H9 (cell line): ENCODE measurements around the gene MINDY4. TPM values are rescaled to one million over a fixed set of nuclear protein-coding genes. Genes with fewer than 3 reads are reported as not detected.

Experiments
- DNase-seq: peaks from one replicate; pipeline ENCODE4 v3.0.0-alpha.2; 2017
- H2AFZ ChIP-seq: one replicate; pipeline ENCODE4 v1.6.1; 2013; ENCODE audit warnings: mild to moderate bottlenecking, low read length, control low read depth, moderate library complexity
- H2AK5ac ChIP-seq: 2 replicates; pipeline ENCODE4 v1.6.1; 2013; ENCODE audit warnings: low read length, control low read depth, mixed read lengths; ENCODE audit not compliant: insufficient read length
- H2BK120ac ChIP-seq: one replicate; pipeline ENCODE4 v1.6.1; 2013; ENCODE audit warnings: low read depth, mild to moderate bottlenecking, low read length, control low read depth, inconsistent platforms; ENCODE audit not compliant: poor library complexity, severe bottlenecking
- H2BK12ac ChIP-seq: 2 replicates; pipeline ENCODE4 v1.6.1; 2013; ENCODE audit warnings: low read length, control low read depth, mixed read lengths, low read depth; ENCODE audit not compliant: insufficient read length
- H2BK15ac ChIP-seq: 2 replicates; pipeline ENCODE4 v1.6.1; 2013; ENCODE audit warnings: low read depth, low read length, control low read depth
- H2BK20ac ChIP-seq: one replicate; pipeline ENCODE4 v1.6.1; 2013; ENCODE audit warnings: low read depth, mild to moderate bottlenecking, low read length, control low read depth, inconsistent platforms; ENCODE audit not compliant: poor library complexity, severe bottlenecking
- H2BK5ac ChIP-seq: 2 replicates; pipeline ENCODE4 v1.6.1; 2013; ENCODE audit warnings: low read length, control low read depth, mixed read lengths; ENCODE audit not compliant: insufficient read length
- H3K14ac ChIP-seq: 2 replicates; pipeline ENCODE4 v1.6.1; 2013; ENCODE audit warnings: low read length, control low read depth; ENCODE audit not compliant: insufficient read depth
- H3K18ac ChIP-seq: 2 replicates; pipeline ENCODE4 v1.6.1; 2013; ENCODE audit warnings: low read depth, mild to moderate bottlenecking, mixed read lengths, low read length, control low read depth; ENCODE audit not compliant: insufficient read length
- H3K23ac ChIP-seq: 2 replicates; pipeline ENCODE4 v1.6.1; 2013; ENCODE audit warnings: low read length, control low read depth, mixed read lengths, low read depth; ENCODE audit not compliant: insufficient read length
- H3K23me2 ChIP-seq: 2 replicates; pipeline ENCODE4 v1.6.1; 2013; ENCODE audit warnings: low read depth, mild to moderate bottlenecking, mixed read lengths, low read length, control low read depth; ENCODE audit not compliant: insufficient read length, poor library complexity, severe bottlenecking
- H3K27ac ChIP-seq: 2 replicates; pipeline ENCODE4 v1.5.1; 2013; ENCODE audit warnings: low read length, control low read depth, mixed read lengths, low read depth; ENCODE audit not compliant: insufficient read length
- H3K27me3 ChIP-seq: 2 replicates; pipeline ENCODE4 v1.6.1; 2013; ENCODE audit warnings: low read length, control low read depth, inconsistent platforms; ENCODE audit not compliant: insufficient read depth
- H3K4ac ChIP-seq: 2 replicates; pipeline ENCODE4 v1.6.1; 2013; ENCODE audit warnings: low read depth, mild to moderate bottlenecking, control low read depth, inconsistent platforms, low read length, moderate library complexity
- H3K4me1 ChIP-seq: 2 replicates; pipeline ENCODE4 v1.6.1; 2013; ENCODE audit warnings: low read length, control low read depth, inconsistent platforms; ENCODE audit not compliant: insufficient read depth
- H3K4me2 ChIP-seq: 2 replicates; pipeline ENCODE4 v1.6.1; 2013; ENCODE audit warnings: low read length, control low read depth, mixed read lengths; ENCODE audit not compliant: insufficient read length, insufficient read depth
- H3K56ac ChIP-seq: 2 replicates; pipeline ENCODE4 v1.6.1; 2013; ENCODE audit warnings: low read depth, mild to moderate bottlenecking, mixed read lengths, low read length, control low read depth; ENCODE audit not compliant: insufficient read length
- H3K79me1 ChIP-seq: 2 replicates; pipeline ENCODE4 v1.6.1; 2013; ENCODE audit warnings: low read depth, mild to moderate bottlenecking, moderate library complexity, low read length, control low read depth, inconsistent platforms; ENCODE audit not compliant: insufficient read depth, poor library complexity, severe bottlenecking
- H3K79me2 ChIP-seq: 2 replicates; pipeline ENCODE4 v1.6.1; 2013; ENCODE audit warnings: low read length, control low read depth, inconsistent platforms; ENCODE audit not compliant: insufficient read depth
- H3K9ac ChIP-seq: 2 replicates; pipeline ENCODE4 v1.6.1; 2013; ENCODE audit warnings: low read length, control low read depth, mixed read lengths; ENCODE audit not compliant: insufficient read length; ENCODE audit errors: extremely low read depth
- H3K9me3 ChIP-seq: one replicate; pipeline ENCODE4 v1.6.1; 2013; ENCODE audit warnings: low read depth, low read length, inconsistent platforms; ENCODE audit not compliant: control insufficient read depth
- H3T11ph ChIP-seq: one replicate; pipeline ENCODE4 v1.6.1; 2013; ENCODE audit warnings: mild to moderate bottlenecking, low read length, control low read depth, inconsistent platforms
- H4K20me1 ChIP-seq: one replicate; pipeline ENCODE4 v1.6.1; 2013; ENCODE audit not compliant: control insufficient read depth, insufficient read length, insufficient read depth
- H4K5ac ChIP-seq: 2 replicates; pipeline ENCODE4 v1.6.1; 2013; ENCODE audit warnings: low read depth, mild to moderate bottlenecking, mixed read lengths, low read length, control low read depth; ENCODE audit not compliant: insufficient read length
- H4K8ac ChIP-seq: replicated peaks from 2 replicates; pipeline ENCODE4 v1.6.1; 2013; ENCODE audit warnings: low read length, control low read depth, mixed read lengths, low read depth; ENCODE audit not compliant: insufficient read length
- H4K91ac ChIP-seq: 2 replicates; pipeline ENCODE4 v1.6.1; 2013; ENCODE audit warnings: low read depth, mild to moderate bottlenecking, moderate library complexity, mixed read lengths, low read length, control low read depth; ENCODE audit not compliant: insufficient read length
- H3K27ac Mint-ChIP-seq, 3 experiments: 2 replicates in 2 of 3; 3 replicates in 1 of 3; pipeline ENCODE4 v1.8.0; 2020 to 2021; ENCODE audit warnings: mixed read lengths in 3 of 3, mild to moderate bottlenecking in 1 of 3, moderate library complexity in 1 of 3
- H3K27me3 Mint-ChIP-seq: 2 replicates; pipeline ENCODE4 v1.8.0; 2021; ENCODE audit warnings: low read depth, mild to moderate bottlenecking, moderate library complexity, mixed read lengths
- H3K36me3 Mint-ChIP-seq, 3 experiments: 2 replicates in 2 of 3; 3 replicates in 1 of 3; pipeline ENCODE4 v1.8.0; 2020 to 2021; ENCODE audit warnings: low read depth in 3 of 3, mixed read lengths in 3 of 3; ENCODE audit not compliant: insufficient read depth in 1 of 3
- H3K4me1 Mint-ChIP-seq, 2 experiments: 2 replicates each; pipeline ENCODE4 v1.8.0; 2020; ENCODE audit warnings: mixed read lengths in 2 of 2
- H3K4me3 Mint-ChIP-seq, 2 experiments: 2 replicates in 1 of 2; 3 replicates in 1 of 2; pipeline ENCODE4 v1.8.0; 2020 to 2021; ENCODE audit warnings: mild to moderate bottlenecking in 2 of 2, mixed read lengths in 2 of 2, moderate library complexity in 1 of 2
- H3K9me3 Mint-ChIP-seq, 2 experiments: 2 replicates in 1 of 2; 3 replicates in 1 of 2; pipeline ENCODE4 v1.8.0; 2020; ENCODE audit warnings: mild to moderate bottlenecking in 2 of 2, mixed read lengths in 2 of 2, moderate library complexity in 1 of 2
- WGBS: extraction: QIAGEN DNeasy Blood & Tissue Kit; methylation state at CpG from one replicate; pipeline ENCODE4 v1.1.7; 2013; ENCODE audit warnings: missing lambda C conversion rate, low lambda C conversion rate, mixed read lengths; ENCODE audit not compliant: insufficient read length; ENCODE audit errors: extremely low coverage; 5-methylcytosine and 5-hydroxymethylcytosine counted together
- total RNA-seq: library from RNA; stranded (reverse); gene quantifications from 2 replicates; pipeline ENCODE4 v1.2.1, GENCODE V29; 2021
- TF ChIP-seq, protein P1 (sequence below): fragments of 200-600 bp; sonication (generic); conservative IDR thresholded peaks from 3 replicates; pipeline ENCODE4 v1.8.0; 2021; ENCODE audit warnings: antibody characterized with exemption, mild to moderate bottlenecking

The MINDY4 gene
- total RNA-seq, 1 experiment from 2014 or later: 3.1 TPM

DNA sequence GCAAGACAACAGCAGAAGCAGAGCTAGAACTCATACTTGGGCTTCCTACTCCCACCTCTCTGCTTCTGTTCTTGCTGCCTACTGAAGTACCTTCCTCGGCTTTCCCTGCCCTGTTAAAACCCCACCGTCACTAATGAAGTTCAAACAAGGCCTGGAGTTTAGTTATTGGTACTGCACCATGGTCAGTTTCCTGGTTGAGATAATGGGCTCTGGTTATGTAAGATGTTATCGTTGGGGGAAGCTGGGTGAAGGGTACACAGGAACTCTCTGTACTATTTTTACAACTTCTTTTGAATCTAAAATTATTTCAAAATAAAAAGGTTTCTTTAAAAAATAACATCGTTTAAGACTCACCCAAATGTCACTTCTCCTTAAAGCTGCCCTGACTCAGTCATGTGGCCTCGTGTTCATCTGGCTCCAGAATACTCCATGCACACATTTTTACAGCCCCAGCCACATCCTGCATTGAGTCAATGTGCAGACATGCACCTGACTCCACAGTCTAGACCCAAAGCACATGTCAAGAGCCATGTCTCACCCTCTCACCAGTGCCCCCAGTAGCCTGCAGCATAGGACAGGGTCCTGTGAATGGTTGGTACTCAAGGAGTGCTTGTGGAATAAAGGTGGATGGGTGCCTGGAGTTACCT, 103.6 kb downstream of the MINDY4 start:
- Histone ChIP-seq H2AFZ (no peak overlapping the region), H2BK12ac (no peak overlapping the region), H2BK120ac (no peak overlapping the region), H3K23me2 (no peaks in the 10 kb centered on the region), H4K8ac (no peak overlapping the region), H3K23ac (no peak overlapping the region), H4K5ac (no peak overlapping the region), H3K56ac (no peak overlapping the region), H2BK20ac (no peak overlapping the region), H2BK15ac (no peak overlapping the region), H3K14ac (no peak overlapping the region), H3K79me2 (no peaks in the 10 kb centered on the region), H3K9me3 (no peaks in the 10 kb centered on the region), H2BK5ac (no peak overlapping the region), H3K4me1 (peaks cover 8% of the 10 kb centered on the region; the same call in 1 of the 2 replicates), H3K4me2 (no peak overlapping the region), H3K79me1 (no peaks in the 10 kb centered on the region), H3K4ac (no peak overlapping the region), H4K20me1 (no peaks in the 10 kb centered on the region), H3K27me3 (no peaks in the 10 kb centered on the region), H3K9ac (no peak overlapping the region), H3T11ph (no peak overlapping the region), H4K91ac (no peak overlapping the region), H3K27ac (no peak overlapping the region), H3K18ac (no peak overlapping the region), H2AK5ac (no peak overlapping the region)
- no peak overlapping the region for H3K27ac Mint-ChIP-seq
- no peak for DNase-seq
- WGBS: no CpG with 5 or more reads among the region's 5 CpGs
- peaks cover 23 to 32% of the 10 kb centered on the region in 2 experiments for H3K4me1 Mint-ChIP-seq
- peaks cover 15% of the 10 kb centered on the region for H3K27me3 Mint-ChIP-seq
- H3K4me3 Mint-ChIP-seq: no peak overlapping the region
- H3K36me3 Mint-ChIP-seq: peaks cover 0 to 11% (median 0%) of the 10 kb centered on the region in 3 experiments; a peak in 2 of 7 replicates
- TF ChIP-seq, protein P1, sequence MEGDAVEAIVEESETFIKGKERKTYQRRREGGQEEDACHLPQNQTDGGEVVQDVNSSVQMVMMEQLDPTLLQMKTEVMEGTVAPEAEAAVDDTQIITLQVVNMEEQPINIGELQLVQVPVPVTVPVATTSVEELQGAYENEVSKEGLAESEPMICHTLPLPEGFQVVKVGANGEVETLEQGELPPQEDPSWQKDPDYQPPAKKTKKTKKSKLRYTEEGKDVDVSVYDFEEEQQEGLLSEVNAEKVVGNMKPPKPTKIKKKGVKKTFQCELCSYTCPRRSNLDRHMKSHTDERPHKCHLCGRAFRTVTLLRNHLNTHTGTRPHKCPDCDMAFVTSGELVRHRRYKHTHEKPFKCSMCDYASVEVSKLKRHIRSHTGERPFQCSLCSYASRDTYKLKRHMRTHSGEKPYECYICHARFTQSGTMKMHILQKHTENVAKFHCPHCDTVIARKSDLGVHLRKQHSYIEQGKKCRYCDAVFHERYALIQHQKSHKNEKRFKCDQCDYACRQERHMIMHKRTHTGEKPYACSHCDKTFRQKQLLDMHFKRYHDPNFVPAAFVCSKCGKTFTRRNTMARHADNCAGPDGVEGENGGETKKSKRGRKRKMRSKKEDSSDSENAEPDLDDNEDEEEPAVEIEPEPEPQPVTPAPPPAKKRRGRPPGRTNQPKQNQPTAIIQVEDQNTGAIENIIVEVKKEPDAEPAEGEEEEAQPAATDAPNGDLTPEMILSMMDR: no peak
- H3K9me3 Mint-ChIP-seq: peaks cover 0 to 3% of the 10 kb centered on the region in 2 experiments; a peak in 1 of 5 replicates
